Psoas muscle (tissue), 8 donors: ENCODE data around the gene PLEKHN1. TPM values are rescaled to one million over a fixed set of nuclear protein-coding genes. Genes with fewer than 3 reads are reported as not detected.

Experiments
- ATAC-seq, 4 donors: fragments of 200-7000 bp; cut with Tn5 transposase; one replicate each; pipeline ENCODE4 v1.9.1; 2020; ENCODE audit warnings: moderate library complexity in 3 of 4, mild to moderate bottlenecking in 2 of 4
- DNase-seq, 2 donors: peaks; one replicate each; pipeline ENCODE4 v3.0.0-alpha.2; 2020
- H3K27ac ChIP-seq: fragments of 200-600 bp; one replicate; pipeline ENCODE4 v1.8.0; 2022
- H3K27me3 ChIP-seq, 3 donors: fragments of 200-600 bp in 1 of 3; one replicate each; pipeline versions ENCODE4 v1.6.1 to v1.8.0; 2013 to 2022; ENCODE audit warnings: low read length in 2 of 3, mild to moderate bottlenecking in 2 of 3, moderate library complexity in 1 of 3; ENCODE audit not compliant: insufficient read depth in 3 of 3
- H3K36me3 ChIP-seq, 2 donors: fragments of 200-600 bp in 1 of 2; one replicate each; pipeline versions ENCODE4 v1.6.1 to v1.8.0; 2013 to 2022; ENCODE audit warnings: low read depth in 1 of 2, mild to moderate bottlenecking in 1 of 2, moderate library complexity in 1 of 2; ENCODE audit not compliant: insufficient read depth in 1 of 2
- H3K4me1 ChIP-seq: fragments of 200-600 bp; one replicate; pipeline ENCODE4 v1.8.0; 2022
- H3K4me3 ChIP-seq: fragments of 200-600 bp; one replicate; pipeline ENCODE4 v1.8.0; 2022; ENCODE audit warnings: mild to moderate bottlenecking
- H3K9me3 ChIP-seq: fragments of 200-600 bp; one replicate; pipeline ENCODE4 v1.8.0; 2022
- WGBS, 3 donors: extraction: QIAGEN DNeasy Blood & Tissue Kit; methylation state at CpG; one replicate each; pipeline versions ENCODE4 v1.1.6 to v1.1.7; 2013; 5-methylcytosine and 5-hydroxymethylcytosine counted together
- intact Hi-C, 2 donors: fragments of 100-400 bp; cut with DNase I; formaldehyde crosslinking; loops; one replicate each; pipeline versions ENCODE4 v1.11.0 to v1.14.2; 2022
- polyA plus RNA-seq, 3 donors: library from polyadenylated mRNA; stranded (reverse); fragments of 200-250 nt; gene quantifications; one replicate each; pipeline ENCODE4 v1.2.3, GENCODE V29; 2013
- total RNA-seq, 4 donors: library from RNA; stranded (reverse); fragmentation: NEBNext Ultra II Directional in 2 of 4; extraction: Animal tissue kit (Norgen Biotek cat#: 25700) in 2 of 4; gene quantifications; one replicate each; pipeline versions ENCODE4 v1.2.1 to v1.2.4, GENCODE V29; 2021 to 2023
- TF ChIP-seq, protein P1 (sequence below): fragments of 200-600 bp; IDR thresholded peaks from one replicate; pipeline ENCODE4 v1.8.0; 2022; ENCODE audit warnings: antibody characterized with exemption
- donor health status: healthy with polysubstance abuse.
- donor health status: DM: no; HTN: no; CAD: no; lungs with moderate emphysema.
- donor health status: Bipolar disorder and iron deficiency.
- donor health status: healthy.
- donor health status: DM: yes; HTN: yes; CAD: no.
- donor health status: DM: no; HTN: no; CAD: no.
- donor health status: DM: no; HTN: no; CAD: no.
- donor health status: DM: yes; HTN: yes; CAD: no.

The PLEKHN1 gene
- total and polyA plus RNA-seq, 7 donors = 0.03 TPM; not detected in 6

- 75 to 82% (median 76%) methylated on average over 30 to 40 of the region's 40 CpGs for WGBS, 3 donors
- TF ChIP-seq, protein P1, sequence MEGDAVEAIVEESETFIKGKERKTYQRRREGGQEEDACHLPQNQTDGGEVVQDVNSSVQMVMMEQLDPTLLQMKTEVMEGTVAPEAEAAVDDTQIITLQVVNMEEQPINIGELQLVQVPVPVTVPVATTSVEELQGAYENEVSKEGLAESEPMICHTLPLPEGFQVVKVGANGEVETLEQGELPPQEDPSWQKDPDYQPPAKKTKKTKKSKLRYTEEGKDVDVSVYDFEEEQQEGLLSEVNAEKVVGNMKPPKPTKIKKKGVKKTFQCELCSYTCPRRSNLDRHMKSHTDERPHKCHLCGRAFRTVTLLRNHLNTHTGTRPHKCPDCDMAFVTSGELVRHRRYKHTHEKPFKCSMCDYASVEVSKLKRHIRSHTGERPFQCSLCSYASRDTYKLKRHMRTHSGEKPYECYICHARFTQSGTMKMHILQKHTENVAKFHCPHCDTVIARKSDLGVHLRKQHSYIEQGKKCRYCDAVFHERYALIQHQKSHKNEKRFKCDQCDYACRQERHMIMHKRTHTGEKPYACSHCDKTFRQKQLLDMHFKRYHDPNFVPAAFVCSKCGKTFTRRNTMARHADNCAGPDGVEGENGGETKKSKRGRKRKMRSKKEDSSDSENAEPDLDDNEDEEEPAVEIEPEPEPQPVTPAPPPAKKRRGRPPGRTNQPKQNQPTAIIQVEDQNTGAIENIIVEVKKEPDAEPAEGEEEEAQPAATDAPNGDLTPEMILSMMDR = no peak
- no peak for ATAC-seq
Observed at GRCh38 chr1:929712-930632, 36.3 kb upstream of the PLEKHN1 start.

GRCh38 chr1:930633-931138, 35.6 kb upstream of the PLEKHN1 start:
- Histone ChIP-seq H3K4me3 (no peak overlapping the region), H3K27ac (no peak overlapping the region), H3K36me3 (no peaks in the 10 kb centered on the region), H3K9me3 (no peaks in the 10 kb centered on the region), H3K4me1 (peaks cover 5% of the 10 kb centered on the region), H3K27me3 (peaks cover 0 to 84% (median 25%) of the 10 kb centered on the region in 3 donors)
- WGBS, 3 donors = 46 to 67% (median 48%) methylated on average over 16 to 18 of the region's 18 CpGs
- TF ChIP-seq, protein P1 = no peak
- DNase-seq (no peak), ATAC-seq (no peak)
- intact Hi-C loops = no loop called here

More at GRCh38 chr1:929712-930632, 36.3 kb upstream of the PLEKHN1 start:
- H3K36me3 ChIP-seq = no peaks in the 10 kb centered on the region
- no peak overlapping the region for H3K4me3 ChIP-seq
- no peak overlapping the region for H3K27ac ChIP-seq
- H3K27me3 ChIP-seq = peaks cover 0 to 81% (median 23%) of the 10 kb centered on the region in 3 donors
- intact Hi-C loops = no loop called here
- peaks cover under 1% of the 10 kb centered on the region for H3K4me1 ChIP-seq
- H3K9me3 ChIP-seq = no peaks in the 10 kb centered on the region
- no peak for DNase-seq

GRCh38 chr1:931380-932172, 34.7 kb upstream of the PLEKHN1 start:
- Histone ChIP-seq H3K27ac (no peak overlapping the region), H3K36me3 (no peaks in the 10 kb centered on the region), H3K4me3 (no peak overlapping the region), H3K4me1 (peaks cover 8% of the 10 kb centered on the region), H3K9me3 (no peaks in the 10 kb centered on the region), H3K27me3 (peaks cover 0 to 84% (median 19%) of the 10 kb centered on the region in 3 donors)
- intact Hi-C loops = no loop called here
- TF ChIP-seq, protein P1 = no peak
- ATAC-seq (no peak), DNase-seq (no peak)
- WGBS, 3 donors = 41 to 45% (median 45%) methylated on average over 15 of the region's 15 CpGs

DNA sequence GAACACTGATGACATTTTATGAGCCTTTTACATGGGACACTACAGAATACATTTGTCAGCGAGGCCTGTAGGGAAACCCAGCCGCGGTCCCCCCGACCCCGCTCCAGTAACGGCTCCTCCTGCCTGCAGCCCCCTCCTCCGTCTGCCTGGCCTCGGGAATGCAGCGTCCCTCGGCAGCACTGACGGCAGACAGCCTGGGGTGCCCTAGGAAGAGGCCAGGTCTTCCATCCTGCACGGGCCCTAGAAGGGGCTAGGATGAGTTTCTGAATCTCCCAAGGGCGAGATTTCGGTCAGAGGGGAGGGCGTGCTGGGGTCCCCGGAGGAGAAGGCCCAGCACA, 34.1 kb upstream of the PLEKHN1 start:
- H3K4me1 ChIP-seq = peaks cover 8% of the 10 kb centered on the region
- no peaks in the 10 kb centered on the region for H3K36me3 ChIP-seq
- intact Hi-C loops = no loop called here
- H3K27ac ChIP-seq = no peak overlapping the region
- DNase-seq (no peak), ATAC-seq (no peak)
- no peak overlapping the region for H3K4me3 ChIP-seq
- WGBS, 3 donors = 58 to 66% (median 59%) methylated on average over 16 of the region's 16 CpGs
- TF ChIP-seq, protein P1 = no peak
- H3K27me3 ChIP-seq = peaks cover 0 to 84% (median 15%) of the 10 kb centered on the region in 3 donors
- H3K9me3 ChIP-seq = no peaks in the 10 kb centered on the region
